ENCODE results near the gene WWOX.

DNA sequence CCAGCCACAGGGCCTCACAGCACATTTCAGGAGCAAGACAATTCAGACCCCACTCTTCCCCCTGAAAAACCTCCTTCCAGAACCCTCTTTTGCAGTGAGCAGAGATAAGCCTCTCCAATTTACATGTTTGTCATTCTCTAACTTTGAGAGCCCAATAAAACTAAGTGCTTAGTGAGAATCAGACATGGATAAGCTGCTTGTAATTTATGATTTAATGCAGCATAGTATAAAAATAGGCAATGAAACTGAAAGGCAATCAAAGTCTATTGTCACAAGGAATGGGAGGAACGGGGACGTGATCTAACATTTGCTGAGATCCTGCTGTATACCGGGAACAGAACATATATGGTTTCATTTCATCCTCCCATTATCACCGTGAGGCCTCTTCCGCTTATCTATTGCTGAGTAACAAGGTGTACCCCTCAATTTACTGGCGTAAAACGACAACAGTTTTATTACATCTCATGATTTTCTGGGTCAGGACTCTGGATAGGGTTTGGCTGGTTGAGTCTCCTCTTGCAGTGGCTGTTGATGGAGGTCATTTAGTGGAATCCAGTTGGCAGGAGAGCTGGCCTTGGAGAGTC is 903.7 kb downstream of the WWOX start:
- TF ChIP-seq, protein P1, sequence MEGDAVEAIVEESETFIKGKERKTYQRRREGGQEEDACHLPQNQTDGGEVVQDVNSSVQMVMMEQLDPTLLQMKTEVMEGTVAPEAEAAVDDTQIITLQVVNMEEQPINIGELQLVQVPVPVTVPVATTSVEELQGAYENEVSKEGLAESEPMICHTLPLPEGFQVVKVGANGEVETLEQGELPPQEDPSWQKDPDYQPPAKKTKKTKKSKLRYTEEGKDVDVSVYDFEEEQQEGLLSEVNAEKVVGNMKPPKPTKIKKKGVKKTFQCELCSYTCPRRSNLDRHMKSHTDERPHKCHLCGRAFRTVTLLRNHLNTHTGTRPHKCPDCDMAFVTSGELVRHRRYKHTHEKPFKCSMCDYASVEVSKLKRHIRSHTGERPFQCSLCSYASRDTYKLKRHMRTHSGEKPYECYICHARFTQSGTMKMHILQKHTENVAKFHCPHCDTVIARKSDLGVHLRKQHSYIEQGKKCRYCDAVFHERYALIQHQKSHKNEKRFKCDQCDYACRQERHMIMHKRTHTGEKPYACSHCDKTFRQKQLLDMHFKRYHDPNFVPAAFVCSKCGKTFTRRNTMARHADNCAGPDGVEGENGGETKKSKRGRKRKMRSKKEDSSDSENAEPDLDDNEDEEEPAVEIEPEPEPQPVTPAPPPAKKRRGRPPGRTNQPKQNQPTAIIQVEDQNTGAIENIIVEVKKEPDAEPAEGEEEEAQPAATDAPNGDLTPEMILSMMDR (IDR thresholded peaks at IDR 0.05): no peak
- TF ChIP-seq POLR2A (IDR thresholded peaks at IDR 0.05): no peak

Data from right lobe of liver (tissue), 4 donors.